Measurements from ENCODE around the gene KIAA0513.

KIAA0513 gene

GRCh38 chr16:85085721-85086120 lies 58.1 kb downstream of the KIAA0513 start:
- in situ Hi-C loops (cut with MboI; ENCODE audit: low sequenced_read_pairs) = no loop called here

- in situ Hi-C loops (cut with MboI; ENCODE audit: low sequenced_read_pairs) = no loop called here
These were observed 59.0 kb downstream of the KIAA0513 start for GRCh38 chr16:85086347-85087291.

- in situ Hi-C loops (cut with MboI; ENCODE audit: low sequenced_read_pairs) = no loop called here
These were observed 60.4 kb downstream of the KIAA0513 start for GRCh38 chr16:85087899-85088569.

GRCh38 chr16:85088570-85089199 lies 61.1 kb downstream of the KIAA0513 start:
- in situ Hi-C loops (cut with MboI; ENCODE audit: low sequenced_read_pairs) = no loop called here

GRCh38 chr16:85089525-85089924 lies 61.9 kb downstream of the KIAA0513 start:
- in situ Hi-C loops (cut with MboI; ENCODE audit: low sequenced_read_pairs) = no loop called here

- in situ Hi-C loops (cut with MboI; ENCODE audit: low sequenced_read_pairs) = no loop called here
These were observed 62.6 kb downstream of the KIAA0513 start for GRCh38 chr16:85090181-85090580.

- in situ Hi-C loops (cut with MboI; ENCODE audit: low sequenced_read_pairs) = no loop called here
These were observed 63.4 kb downstream of the KIAA0513 start for GRCh38 chr16:85090873-85091521.

GRCh38 chr16:85091522-85091910 lies 63.9 kb downstream of the KIAA0513 start:
- in situ Hi-C loops (cut with MboI; ENCODE audit: low sequenced_read_pairs) = no loop called here

- in situ Hi-C loops (cut with MboI; ENCODE audit: low sequenced_read_pairs) = no loop called here
These were observed 64.7 kb downstream of the KIAA0513 start for GRCh38 chr16:85092309-85092708.

GRCh38 chr16:85092851-85093250 lies 65.3 kb downstream of the KIAA0513 start:
- in situ Hi-C loops (cut with MboI; ENCODE audit: low sequenced_read_pairs) = no loop called here

GRCh38 chr16:85093705-85094104 lies 66.1 kb downstream of the KIAA0513 start:
- in situ Hi-C loops (cut with MboI; ENCODE audit: low sequenced_read_pairs) = no loop called here

GRCh38 chr16:85094176-85094805 lies 66.7 kb downstream of the KIAA0513 start:
- in situ Hi-C loops (cut with MboI; ENCODE audit: low sequenced_read_pairs) = no loop called here

- in situ Hi-C loops (cut with MboI; ENCODE audit: low sequenced_read_pairs) = no loop called here
These were observed 67.2 kb downstream of the KIAA0513 start for GRCh38 chr16:85094812-85095211.

- in situ Hi-C loops (cut with MboI; ENCODE audit: low sequenced_read_pairs) = no loop called here
These were observed 69.3 kb downstream of the KIAA0513 start for GRCh38 chr16:85096921-85097320.

GRCh38 chr16:85098565-85098964 lies 71.0 kb downstream of the KIAA0513 start:
- in situ Hi-C loops (cut with MboI; ENCODE audit: low sequenced_read_pairs) = no loop called here

GRCh38 chr16:85100265-85100664 lies 72.7 kb downstream of the KIAA0513 start:
- in situ Hi-C loops (cut with MboI; ENCODE audit: low sequenced_read_pairs) = no loop called here

GRCh38 chr16:85101956-85102630 lies 74.5 kb downstream of the KIAA0513 start:
- in situ Hi-C loops (cut with MboI; ENCODE audit: low sequenced_read_pairs) = no loop called here

- in situ Hi-C loops (cut with MboI; ENCODE audit: low sequenced_read_pairs) = no loop called here
These were observed 75.8 kb downstream of the KIAA0513 start for GRCh38 chr16:85103114-85104079.

- in situ Hi-C loops (cut with MboI; ENCODE audit: low sequenced_read_pairs) = no loop called here
These were observed 76.6 kb downstream of the KIAA0513 start for GRCh38 chr16:85104147-85104546.

Data from HL-60/S4 treated with phorbol 12-myristate 13-acetate at 8.2 ng/mL for 4 days and 3 days (cell line).